Tongue (tissue), 2 donors: ENCODE data around the gene PLA1A. TPM values are rescaled to one million over a fixed set of nuclear protein-coding genes. Genes with fewer than 3 reads are reported as not detected.

ENCODE experiments used
- DNase-seq: peaks from one replicate; pipeline ENCODE4 v3.0.0-alpha.2; 2015
- total RNA-seq: library from RNA; depleted of rRNA; stranded (reverse); fragments of >200 nt; gene quantifications from one replicate; pipeline ENCODE4 v1.2.3, GENCODE V29; 2014

Gene PLA1A
- total RNA-seq, 1 donor from 2014 or later = 0.31 TPM

- DNase-seq = no peak
Observed at GRCh38 chr3:119636891-119637611, 39.4 kb downstream of the PLA1A start.

- no peak for DNase-seq
Observed at GRCh38 chr3:119637679-119638477, 40.2 kb downstream of the PLA1A start.

GRCh38 chr3:119639494-119640350 lies 42.0 kb downstream of the PLA1A start:
- DNase-seq = no peak

- DNase-seq = no peak
Observed at GRCh38 chr3:119641416-119641815, 43.7 kb downstream of the PLA1A start.

GRCh38 chr3:119642746-119643473 lies 45.2 kb downstream of the PLA1A start:
- DNase-seq = peak; percentile 57

- DNase-seq = no peak
Observed at GRCh38 chr3:119643528-119643927, 45.8 kb downstream of the PLA1A start.

GRCh38 chr3:119644481-119644880 lies 46.8 kb downstream of the PLA1A start:
- no peak for DNase-seq

- no peak for DNase-seq
Observed at GRCh38 chr3:119645813-119646212, 48.1 kb downstream of the PLA1A start.

- no peak for DNase-seq
Observed at GRCh38 chr3:119647171-119647570, 49.5 kb downstream of the PLA1A start.

- no peak for DNase-seq
Observed at GRCh38 chr3:119647843-119648575, 50.3 kb downstream of the PLA1A start.

- DNase-seq = no peak
Observed at GRCh38 chr3:119649761-119650160, 52.1 kb downstream of the PLA1A start.

- DNase-seq = peak; percentile 89
Observed at GRCh38 chr3:119652306-119653033, 54.8 kb downstream of the PLA1A start.

GRCh38 chr3:119653876-119654275 lies 56.2 kb downstream of the PLA1A start:
- no peak for DNase-seq

GRCh38 chr3:119657887-119658702 lies 60.4 kb downstream of the PLA1A start:
- DNase-seq = no peak

- DNase-seq = no peak
Observed at GRCh38 chr3:119658994-119659393, 61.3 kb downstream of the PLA1A start.

- no peak for DNase-seq
Observed at GRCh38 chr3:119659606-119660291, 62.1 kb downstream of the PLA1A start.

GRCh38 chr3:119660474-119661440 lies 63.1 kb downstream of the PLA1A start, which contains the start of gene POPDC2:
Gene POPDC2 (minus strand): TSS chr3:119660589. CDS start chr3:119660423, 166 bp downstream.
- peak; percentile 51 for DNase-seq
